HCT116 (cell line): ENCODE measurements around the gene TAS2R39. TPM values are rescaled to one million over a fixed set of nuclear protein-coding genes. Genes with fewer than 3 reads are reported as not detected.
"Not testable (repeated sequence)": the region's sequence is repeated elsewhere in the genome, so short reads cannot be mapped to it uniquely, and the experiment has no call there.

Experiments
- ATAC-seq: fragments of 200-7000 bp; cut with Tn5 transposase; 2 replicates; pipeline ENCODE4 v1.9.1; 2020; ENCODE audit warnings: mild to moderate bottlenecking, moderate library complexity
- BruUV-seq: library from RNA; stranded (reverse); fragments of 400-500 nt; replicated peaks from 2 replicates; lab custom pipeline; 2021; lab: Mats Ljungman, UMichigan
- CTCF ChIA-PET: fragments of 300-600 bp; sonication (Branson Sonifier 250); formaldehyde crosslinking; loops from one replicate; lab custom pipeline; 2021; ENCODE audit warnings: antibody characterized with exemption; lab: Charles Lee
- POLR2A ChIA-PET: fragments of 300-600, 350-600 bp; sonication (Branson Sonifier 250); formaldehyde crosslinking; loops from one replicate; lab custom pipeline; 2021; ENCODE audit warnings: antibody characterized with exemption; lab: Charles Lee
- RAD21 ChIA-PET, 2 experiments: fragments of 300-600 bp; sonication (Branson Sonifier 250); formaldehyde crosslinking; loops; one replicate each; lab custom pipeline; 2023; ENCODE audit warnings: low total read pairs in 2 of 2; ENCODE audit not compliant: uncharacterized antibody in 2 of 2, unreplicated experiment in 2 of 2, low non-redundant PET in 1 of 2; lab: Charles Lee
- DNase-seq: peaks from one replicate; pipeline ENCODE4 v3.0.0-alpha.2; 2010; ENCODE audit warnings: low read depth, low spot score
- H2AFZ ChIP-seq: fragments of 200-600 bp; shearing (Covaris generic), sonication (generic); 2 replicates; pipeline ENCODE4 v1.6.1; 2017; ENCODE audit warnings: low read depth, mixed run types, mixed read lengths, antibody characterized with exemption, low read length; ENCODE audit not compliant: poor library complexity, severe bottlenecking
- H3K27ac ChIP-seq: 2 replicates; pipeline ENCODE4 v1.5.1; 2012; ENCODE audit warnings: low read depth, low read length
- H3K27me3 ChIP-seq: fragments of 200-600 bp; sonication (generic); 2 replicates; pipeline ENCODE4 v1.6.1; 2016; ENCODE audit warnings: mixed run types, low read length, mixed read lengths; ENCODE audit not compliant: insufficient read depth
- H3K36me3 ChIP-seq, 2 experiments: fragments of 200-500 bp in 1 of 2; fragments of 200-600 bp in 1 of 2; sonication (Bioruptor generic) in 1 of 2; sonication (generic) in 1 of 2; 2 replicates each; pipeline versions ENCODE4 v1.5.1 to v1.6.1; 2014 to 2016; ENCODE audit warnings: low read length in 2 of 2, inconsistent platforms in 1 of 2, mixed read lengths in 1 of 2, mixed run types in 1 of 2; ENCODE audit not compliant: insufficient read depth in 2 of 2, control insufficient read depth in 1 of 2
- H3K4me1 ChIP-seq, 2 experiments: fragments of 200-600 bp in 1 of 2; sonication (generic) in 1 of 2; 2 replicates each; pipeline versions ENCODE4 v1.5.1 to v1.6.1; 2012 to 2017; ENCODE audit warnings: low read length in 2 of 2, inconsistent platforms in 1 of 2, mild to moderate bottlenecking in 1 of 2, mixed read lengths in 1 of 2, mixed run types in 1 of 2, moderate library complexity in 1 of 2; ENCODE audit not compliant: insufficient read depth in 2 of 2, control insufficient read depth in 1 of 2
- H3K4me2 ChIP-seq: fragments of 200-600 bp; sonication (generic); 2 replicates; pipeline ENCODE4 v1.6.1; 2017; ENCODE audit warnings: mixed run types, low read length, mixed read lengths
- H3K4me3 ChIP-seq, 2 experiments: fragments of 200-600 bp in 1 of 2; sonication (generic) in 1 of 2; replicated peaks in 1 of 2; 2 replicates each; pipeline ENCODE4 v1.5.1; 2011 to 2016; ENCODE audit warnings: low read length in 2 of 2, control low read depth in 1 of 2, low read depth in 1 of 2, mild to moderate bottlenecking in 1 of 2, mixed read lengths in 1 of 2, mixed run types in 1 of 2
- H3K79me2 ChIP-seq: fragments of 200-600 bp; sonication (generic); 2 replicates; pipeline ENCODE4 v1.6.1; 2017; ENCODE audit warnings: mild to moderate bottlenecking, mixed run types, low read length, moderate library complexity, mixed read lengths; ENCODE audit not compliant: insufficient read depth
- H3K9ac ChIP-seq: fragments of 200-600 bp; sonication (generic); 2 replicates; pipeline ENCODE4 v1.6.1; 2016; ENCODE audit warnings: low read length, mixed read lengths
- H3K9me2 ChIP-seq: fragments of 200-600 bp; sonication (generic), shearing (Covaris generic); 2 replicates; pipeline ENCODE4 v1.6.1; 2017; ENCODE audit warnings: mixed run types, mild to moderate bottlenecking, moderate library complexity; ENCODE audit not compliant: insufficient read depth
- H3K9me3 ChIP-seq, 2 experiments: fragments of 200-500 bp in 1 of 2; fragments of 200-600 bp in 1 of 2; sonication (Bioruptor generic) in 1 of 2; sonication (generic) in 1 of 2; 2 replicates each; pipeline ENCODE4 v1.6.1; 2014 to 2017; ENCODE audit warnings: low read length in 2 of 2, mixed read lengths in 2 of 2, inconsistent platforms in 1 of 2, low read depth in 1 of 2, mild to moderate bottlenecking in 1 of 2, mixed run types in 1 of 2, moderate library complexity in 1 of 2; ENCODE audit not compliant: control insufficient read depth in 1 of 2, insufficient read depth in 1 of 2
- H4K20me1 ChIP-seq: fragments of 200-600 bp; sonication (generic), shearing (Covaris generic); 2 replicates; pipeline ENCODE4 v1.6.1; 2017; ENCODE audit warnings: mixed run types, mild to moderate bottlenecking, moderate library complexity; ENCODE audit not compliant: insufficient read depth
- POLR2A ChIP-seq: IDR thresholded peaks from 2 replicates; pipeline ENCODE4 v1.7.0; 2011; ENCODE audit warnings: borderline replicate concordance; ENCODE audit not compliant: insufficient read depth, insufficient read length; ENCODE audit errors: extremely low read depth
- SP1 ChIP-seq: IDR thresholded peaks from 2 replicates; pipeline ENCODE4 v1.6.1; 2012; ENCODE audit warnings: low read depth
- TCF7L2 ChIP-seq: IDR thresholded peaks from 2 replicates; pipeline ENCODE4 v1.7.0; 2011; ENCODE audit warnings: borderline replicate concordance, inconsistent platforms; ENCODE audit not compliant: insufficient read depth, insufficient read length; ENCODE audit errors: extremely low read depth
- intact Hi-C: fragments of 100-400 bp; cut with micrococcal nuclease; formaldehyde crosslinking; loops from 2 replicates; pipeline ENCODE4 v1.10.0; 2022
- total RNA-seq: library from RNA; stranded (reverse); gene quantifications from one replicate; pipeline ENCODE4 v1.2.1, GENCODE V29; 2021; ENCODE audit not compliant: unreplicated experiment

Gene TAS2R39
- total RNA-seq, 1 experiment from 2014 or later: not detected

DNA sequence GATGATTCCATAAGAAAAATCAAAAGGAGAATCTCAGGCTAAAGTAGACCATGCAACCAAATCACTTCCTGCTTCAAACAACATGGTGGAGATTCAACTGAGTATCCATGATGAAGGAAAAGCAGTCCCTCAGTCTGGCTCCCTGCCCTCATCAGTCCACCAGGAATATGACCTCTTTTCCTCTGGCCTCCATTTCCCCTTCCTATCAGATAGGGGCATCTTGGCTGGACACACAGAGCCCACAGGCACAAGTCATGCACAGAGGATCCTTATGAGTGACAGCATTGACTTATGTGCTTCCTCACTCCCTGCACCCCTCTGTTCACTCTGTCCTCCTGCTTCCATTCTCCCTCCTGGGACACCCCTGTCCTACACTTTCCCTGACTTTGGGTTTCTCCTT, 34.6 kb upstream of the TAS2R39 start:
- H3K27me3 ChIP-seq: no peaks in the 10 kb centered on the region
- H3K27ac ChIP-seq: no peak overlapping the region
- H3K9me2 ChIP-seq: no peaks in the 10 kb centered on the region
- no peak overlapping the region for H3K9ac ChIP-seq
- no peak overlapping the region for H3K4me2 ChIP-seq
- DNase-seq: no peak
- no peaks in the 10 kb centered on the region for H3K9me3 ChIP-seq
- no peaks in the 10 kb centered on the region for H3K36me3 ChIP-seq
- H3K4me1 ChIP-seq: no peaks in the 10 kb centered on the region
- no peaks in the 10 kb centered on the region for H4K20me1 ChIP-seq
- no peak overlapping the region for H2AFZ ChIP-seq
- CTCF ChIA-PET: no interaction called here
- no peak overlapping the region for H3K4me3 ChIP-seq
- intact Hi-C loops: no loop called here
- RAD21 ChIA-PET: no interaction called here
- no TSS peak for BruUV-seq
- no peak for TF ChIP-seq TCF7L2
- no peak for TF ChIP-seq POLR2A
- no peak for TF ChIP-seq SP1
- H3K79me2 ChIP-seq: no peaks in the 10 kb centered on the region
- ATAC-seq: no peak
- POLR2A ChIA-PET: no interaction called here

- H3K4me2 ChIP-seq, H3K27me3 ChIP-seq, H3K9me3 ChIP-seq, H3K4me1 ChIP-seq, H3K4me3 ChIP-seq, DNase-seq, H3K79me2 ChIP-seq, H3K27ac ChIP-seq, ATAC-seq, H4K20me1 ChIP-seq, intact Hi-C loops, RAD21 ChIA-PET, H2AFZ ChIP-seq, H3K9ac ChIP-seq, H3K9me2 ChIP-seq, CTCF ChIA-PET, POLR2A ChIA-PET, H3K36me3 ChIP-seq, BruUV-seq: not testable (repeated sequence)
Measured at GRCh38 chr7:143150696-143151095, 32.5 kb upstream of the TAS2R39 start.

DNA sequence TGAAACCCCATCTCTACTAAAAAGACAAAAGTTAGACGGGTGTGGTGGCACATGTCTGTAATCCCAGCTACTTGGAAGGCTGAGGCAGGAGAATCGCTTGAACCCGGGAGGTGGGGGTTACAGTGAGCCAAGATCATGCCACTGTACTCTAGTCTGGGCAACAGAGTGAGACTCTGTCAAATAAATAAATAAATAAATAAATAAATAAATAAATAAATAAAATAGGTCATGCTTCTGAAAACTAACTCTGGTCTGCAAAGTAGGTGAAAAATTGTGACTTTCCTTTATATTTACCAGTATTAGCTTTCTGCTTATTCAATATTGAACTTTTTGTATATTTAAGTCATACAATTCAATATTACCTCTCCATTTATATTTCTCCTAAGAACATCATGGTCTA, 24.6 kb upstream of the TAS2R39 start:
- not testable (repeated sequence) for ATAC-seq

More for the DNA sequence above, 24.6 kb upstream of the TAS2R39 start:
- intact Hi-C loops, H4K20me1 ChIP-seq, H3K27me3 ChIP-seq, H3K36me3 ChIP-seq, BruUV-seq, H3K9me2 ChIP-seq, DNase-seq, H3K27ac ChIP-seq, H3K9ac ChIP-seq, H3K79me2 ChIP-seq, H3K4me1 ChIP-seq, H3K4me3 ChIP-seq, H2AFZ ChIP-seq, RAD21 ChIA-PET, POLR2A ChIA-PET, CTCF ChIA-PET, H3K4me2 ChIP-seq, H3K9me3 ChIP-seq: not testable (repeated sequence)
